HepG2 (cell line): ENCODE measurements around the gene CARHSP1. TPM values are rescaled to one million over a fixed set of nuclear protein-coding genes. Genes with fewer than 3 reads are reported as not detected.

Experiments used
- TBX3 ChIP-seq: fragments of 450-650 bp; IDR thresholded peaks from 2 replicates; pipeline ENCODE4 v1.6.1; 2017; ENCODE audit warnings: antibody characterized with exemption, mild to moderate bottlenecking, inconsistent platforms, borderline replicate concordance
- TEAD2 ChIP-seq: sonication (generic); formaldehyde crosslinking; IDR thresholded peaks from 2 replicates; pipeline ENCODE4 v1.9.0; 2021; ENCODE audit warnings: missing genetic modification reagents
- ZBTB38 ChIP-seq: sonication (generic); formaldehyde crosslinking; IDR thresholded peaks from 2 replicates; pipeline ENCODE4 v1.5.1; 2020; ENCODE audit warnings: mild to moderate bottlenecking, missing genetic modification reagents
- ZNF17 ChIP-seq: sonication (generic); formaldehyde crosslinking; IDR thresholded peaks from 2 replicates; pipeline ENCODE4 v1.5.0; 2020; ENCODE audit warnings: mild to moderate bottlenecking, missing genetic modification reagents
- ZNF256 ChIP-seq: sonication (generic); formaldehyde crosslinking; conservative IDR thresholded peaks from 2 replicates; pipeline ENCODE4 v1.4.0; 2020; ENCODE audit warnings: missing genetic modification reagents
- ZNF790 ChIP-seq: sonication (generic); formaldehyde crosslinking; IDR thresholded peaks from 2 replicates; pipeline ENCODE4 v1.8.0; 2022; ENCODE audit warnings: missing genetic modification reagents, mild to moderate bottlenecking, borderline replicate concordance
- polyA plus RNA-seq, 8 experiments: library from polyadenylated mRNA; depleted of rRNA in 3 of 8; stranded (reverse) in 7 of 8; unstranded in 1 of 8; fragments of >200 nt; fragmentation: Illumina TruSeq in 4 of 8; extraction: Trizol in 4 of 8; gene quantifications; 2 replicates each; pipeline versions ENCODE4 v1.2.1 to v1.2.3, GENCODE V29; 2011 to 2016; ENCODE audit warnings: low read depth in 4 of 8, missing spikeins in 1 of 8, mixed read lengths in 1 of 8; ENCODE audit not compliant: insufficient read depth in 1 of 8
- total RNA-seq, 5 experiments: library from RNA; depleted of rRNA; stranded (reverse); fragments of >200 nt; fragmentation: Illumina TruSeq; extraction: Trizol; gene quantifications; 2 replicates each; pipeline ENCODE4 v1.2.3, GENCODE V29; 2016; ENCODE audit warnings: low read depth in 1 of 5
- TF ChIP-seq, protein P1 (sequence below): sonication (generic); formaldehyde crosslinking; conservative IDR thresholded peaks from 2 replicates; pipeline ENCODE4 v1.4.0; 2020; ENCODE audit warnings: missing genetic modification reagents
- TF ChIP-seq, protein P2 (sequence below), 2 experiments: fragments of 450-650 bp in 1 of 2; sonication (generic) in 1 of 2; formaldehyde crosslinking; IDR thresholded peaks; 2 replicates each; pipeline versions ENCODE4 v1.5.0 to v1.8.0; 2020 to 2022; ENCODE audit warnings: mild to moderate bottlenecking in 1 of 2, missing genetic modification reagents in 1 of 2
- TF ChIP-seq, protein P3 (sequence below), 2 experiments: sonication (generic) in 1 of 2; formaldehyde crosslinking in 1 of 2; IDR thresholded peaks; 2 replicates each; pipeline versions ENCODE4 v1.4.0 to v1.6.1; 2016 to 2020; ENCODE audit warnings: borderline replicate concordance in 1 of 2, low read depth in 1 of 2, mild to moderate bottlenecking in 1 of 2, missing genetic modification reagents in 1 of 2
- TF ChIP-seq, protein P4 (sequence below): sonication (generic); formaldehyde crosslinking; IDR thresholded peaks from 2 replicates; pipeline ENCODE4 v1.5.1; 2020; ENCODE audit warnings: missing genetic modification reagents, mild to moderate bottlenecking, borderline replicate concordance
- TF ChIP-seq, protein P5 (sequence below): sonication (generic); formaldehyde crosslinking; IDR thresholded peaks from 2 replicates; pipeline ENCODE4 v1.4.0; 2020; ENCODE audit warnings: missing genetic modification reagents, borderline replicate concordance

The CARHSP1 gene
- total and polyA plus RNA-seq, 2 of the 13 experiments (the other 11 are each of a cell fraction or from before 2014, with no cell fraction given) = 173 to 345 TPM

DNA sequence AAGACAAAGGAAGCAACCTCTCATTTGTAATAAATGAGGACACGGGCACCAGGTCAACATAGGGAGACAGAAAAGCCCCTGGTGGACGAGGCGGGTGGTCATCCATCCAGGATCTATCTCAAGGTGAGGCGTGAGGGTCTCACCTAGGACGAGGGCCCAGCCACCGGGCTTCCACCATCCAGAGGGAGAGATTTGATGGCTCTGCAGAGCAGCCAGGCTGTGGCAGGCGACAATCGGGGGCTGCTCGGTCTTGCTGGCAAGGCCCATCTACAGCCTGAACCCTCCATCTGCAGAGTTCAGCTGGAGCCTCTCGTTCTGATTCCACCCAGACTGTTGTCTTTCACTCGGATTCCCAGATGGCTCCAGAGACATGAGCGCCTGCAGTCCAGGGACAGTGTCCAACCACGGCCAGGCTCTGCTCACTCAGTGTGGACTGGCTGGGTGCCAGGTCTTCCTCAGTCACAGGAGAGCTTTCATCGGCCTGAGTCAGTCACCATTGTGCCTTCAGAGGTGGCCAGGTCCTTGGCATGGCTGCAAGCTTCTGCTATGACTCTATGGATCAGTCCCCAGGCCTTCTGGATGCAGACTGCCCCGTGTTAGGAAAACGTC lies 19.2 kb upstream of the CARHSP1 start (continued):
- TF ChIP-seq, protein P1, sequence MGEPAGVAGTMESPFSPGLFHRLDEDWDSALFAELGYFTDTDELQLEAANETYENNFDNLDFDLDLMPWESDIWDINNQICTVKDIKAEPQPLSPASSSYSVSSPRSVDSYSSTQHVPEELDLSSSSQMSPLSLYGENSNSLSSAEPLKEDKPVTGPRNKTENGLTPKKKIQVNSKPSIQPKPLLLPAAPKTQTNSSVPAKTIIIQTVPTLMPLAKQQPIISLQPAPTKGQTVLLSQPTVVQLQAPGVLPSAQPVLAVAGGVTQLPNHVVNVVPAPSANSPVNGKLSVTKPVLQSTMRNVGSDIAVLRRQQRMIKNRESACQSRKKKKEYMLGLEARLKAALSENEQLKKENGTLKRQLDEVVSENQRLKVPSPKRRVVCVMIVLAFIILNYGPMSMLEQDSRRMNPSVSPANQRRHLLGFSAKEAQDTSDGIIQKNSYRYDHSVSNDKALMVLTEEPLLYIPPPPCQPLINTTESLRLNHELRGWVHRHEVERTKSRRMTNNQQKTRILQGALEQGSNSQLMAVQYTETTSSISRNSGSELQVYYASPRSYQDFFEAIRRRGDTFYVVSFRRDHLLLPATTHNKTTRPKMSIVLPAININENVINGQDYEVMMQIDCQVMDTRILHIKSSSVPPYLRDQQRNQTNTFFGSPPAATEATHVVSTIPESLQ (CRISPR knock-in tag) = no peak
- TF ChIP-seq ZNF17 (CRISPR knock-in tag) (no peak), ZNF256 (CRISPR knock-in tag) (no peak), ZNF790 (CRISPR knock-in tag) (no peak), ZBTB38 (CRISPR knock-in tag) (no peak), TEAD2 (CRISPR knock-in tag) (no peak), TBX3 (no peak)
- TF ChIP-seq, protein P2, sequence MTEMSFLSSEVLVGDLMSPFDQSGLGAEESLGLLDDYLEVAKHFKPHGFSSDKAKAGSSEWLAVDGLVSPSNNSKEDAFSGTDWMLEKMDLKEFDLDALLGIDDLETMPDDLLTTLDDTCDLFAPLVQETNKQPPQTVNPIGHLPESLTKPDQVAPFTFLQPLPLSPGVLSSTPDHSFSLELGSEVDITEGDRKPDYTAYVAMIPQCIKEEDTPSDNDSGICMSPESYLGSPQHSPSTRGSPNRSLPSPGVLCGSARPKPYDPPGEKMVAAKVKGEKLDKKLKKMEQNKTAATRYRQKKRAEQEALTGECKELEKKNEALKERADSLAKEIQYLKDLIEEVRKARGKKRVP (CRISPR knock-in tag; IDR thresholded peaks at IDR 0.05) = no peak
- TF ChIP-seq, protein P3, sequence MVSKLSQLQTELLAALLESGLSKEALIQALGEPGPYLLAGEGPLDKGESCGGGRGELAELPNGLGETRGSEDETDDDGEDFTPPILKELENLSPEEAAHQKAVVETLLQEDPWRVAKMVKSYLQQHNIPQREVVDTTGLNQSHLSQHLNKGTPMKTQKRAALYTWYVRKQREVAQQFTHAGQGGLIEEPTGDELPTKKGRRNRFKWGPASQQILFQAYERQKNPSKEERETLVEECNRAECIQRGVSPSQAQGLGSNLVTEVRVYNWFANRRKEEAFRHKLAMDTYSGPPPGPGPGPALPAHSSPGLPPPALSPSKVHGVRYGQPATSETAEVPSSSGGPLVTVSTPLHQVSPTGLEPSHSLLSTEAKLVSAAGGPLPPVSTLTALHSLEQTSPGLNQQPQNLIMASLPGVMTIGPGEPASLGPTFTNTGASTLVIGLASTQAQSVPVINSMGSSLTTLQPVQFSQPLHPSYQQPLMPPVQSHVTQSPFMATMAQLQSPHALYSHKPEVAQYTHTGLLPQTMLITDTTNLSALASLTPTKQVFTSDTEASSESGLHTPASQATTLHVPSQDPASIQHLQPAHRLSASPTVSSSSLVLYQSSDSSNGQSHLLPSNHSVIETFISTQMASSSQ (IDR thresholded peaks at IDR 0.05; ENCODE audit: low read depth) = no peak
- TF ChIP-seq, protein P3 (CRISPR knock-in tag; IDR thresholded peaks at IDR 0.05; ENCODE audit: borderline replicate concordance) = no peak
- TF ChIP-seq, protein P4, sequence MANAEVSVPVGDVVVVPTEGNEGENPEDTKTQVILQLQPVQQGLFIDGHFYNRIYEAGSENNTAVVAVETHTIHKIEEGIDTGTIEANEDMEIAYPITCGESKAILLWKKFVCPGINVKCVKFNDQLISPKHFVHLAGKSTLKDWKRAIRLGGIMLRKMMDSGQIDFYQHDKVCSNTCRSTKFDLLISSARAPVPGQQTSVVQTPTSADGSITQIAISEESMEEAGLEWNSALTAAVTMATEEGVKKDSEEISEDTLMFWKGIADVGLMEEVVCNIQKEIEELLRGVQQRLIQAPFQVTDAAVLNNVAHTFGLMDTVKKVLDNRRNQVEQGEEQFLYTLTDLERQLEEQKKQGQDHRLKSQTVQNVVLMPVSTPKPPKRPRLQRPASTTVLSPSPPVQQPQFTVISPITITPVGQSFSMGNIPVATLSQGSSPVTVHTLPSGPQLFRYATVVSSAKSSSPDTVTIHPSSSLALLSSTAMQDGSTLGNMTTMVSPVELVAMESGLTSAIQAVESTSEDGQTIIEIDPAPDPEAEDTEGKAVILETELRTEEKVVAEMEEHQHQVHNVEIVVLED (CRISPR knock-in tag) = no peak
- TF ChIP-seq, protein P5, sequence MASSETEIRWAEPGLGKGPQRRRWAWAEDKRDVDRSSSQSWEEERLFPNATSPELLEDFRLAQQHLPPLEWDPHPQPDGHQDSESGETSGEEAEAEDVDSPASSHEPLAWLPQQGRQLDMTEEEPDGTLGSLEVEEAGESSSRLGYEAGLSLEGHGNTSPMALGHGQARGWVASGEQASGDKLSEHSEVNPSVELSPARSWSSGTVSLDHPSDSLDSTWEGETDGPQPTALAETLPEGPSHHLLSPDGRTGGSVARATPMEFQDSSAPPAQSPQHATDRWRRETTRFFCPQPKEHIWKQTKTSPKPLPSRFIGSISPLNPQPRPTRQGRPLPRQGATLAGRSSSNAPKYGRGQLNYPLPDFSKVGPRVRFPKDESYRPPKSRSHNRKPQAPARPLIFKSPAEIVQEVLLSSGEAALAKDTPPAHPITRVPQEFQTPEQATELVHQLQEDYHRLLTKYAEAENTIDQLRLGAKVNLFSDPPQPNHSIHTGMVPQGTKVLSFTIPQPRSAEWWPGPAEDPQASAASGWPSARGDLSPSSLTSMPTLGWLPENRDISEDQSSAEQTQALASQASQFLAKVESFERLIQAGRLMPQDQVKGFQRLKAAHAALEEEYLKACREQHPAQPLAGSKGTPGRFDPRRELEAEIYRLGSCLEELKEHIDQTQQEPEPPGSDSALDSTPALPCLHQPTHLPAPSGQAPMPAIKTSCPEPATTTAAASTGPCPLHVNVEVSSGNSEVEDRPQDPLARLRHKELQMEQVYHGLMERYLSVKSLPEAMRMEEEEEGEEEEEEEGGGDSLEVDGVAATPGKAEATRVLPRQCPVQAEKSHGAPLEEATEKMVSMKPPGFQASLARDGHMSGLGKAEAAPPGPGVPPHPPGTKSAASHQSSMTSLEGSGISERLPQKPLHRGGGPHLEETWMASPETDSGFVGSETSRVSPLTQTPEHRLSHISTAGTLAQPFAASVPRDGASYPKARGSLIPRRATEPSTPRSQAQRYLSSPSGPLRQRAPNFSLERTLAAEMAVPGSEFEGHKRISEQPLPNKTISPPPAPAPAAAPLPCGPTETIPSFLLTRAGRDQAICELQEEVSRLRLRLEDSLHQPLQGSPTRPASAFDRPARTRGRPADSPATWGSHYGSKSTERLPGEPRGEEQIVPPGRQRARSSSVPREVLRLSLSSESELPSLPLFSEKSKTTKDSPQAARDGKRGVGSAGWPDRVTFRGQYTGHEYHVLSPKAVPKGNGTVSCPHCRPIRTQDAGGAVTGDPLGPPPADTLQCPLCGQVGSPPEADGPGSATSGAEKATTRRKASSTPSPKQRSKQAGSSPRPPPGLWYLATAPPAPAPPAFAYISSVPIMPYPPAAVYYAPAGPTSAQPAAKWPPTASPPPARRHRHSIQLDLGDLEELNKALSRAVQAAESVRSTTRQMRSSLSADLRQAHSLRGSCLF (CRISPR knock-in tag) = no peak
